ENCODE data around the gene DSG3.
"Not testable (repeated sequence)": the region's sequence is repeated elsewhere in the genome, so short reads cannot be mapped to it uniquely, and the experiment has no call there.

Gene DSG3

GRCh38 chr18:31491586-31491985 lies 44.0 kb downstream of the DSG3 start:
- no peak for DNase-seq (ENCODE audit: low spot score)

DNA sequence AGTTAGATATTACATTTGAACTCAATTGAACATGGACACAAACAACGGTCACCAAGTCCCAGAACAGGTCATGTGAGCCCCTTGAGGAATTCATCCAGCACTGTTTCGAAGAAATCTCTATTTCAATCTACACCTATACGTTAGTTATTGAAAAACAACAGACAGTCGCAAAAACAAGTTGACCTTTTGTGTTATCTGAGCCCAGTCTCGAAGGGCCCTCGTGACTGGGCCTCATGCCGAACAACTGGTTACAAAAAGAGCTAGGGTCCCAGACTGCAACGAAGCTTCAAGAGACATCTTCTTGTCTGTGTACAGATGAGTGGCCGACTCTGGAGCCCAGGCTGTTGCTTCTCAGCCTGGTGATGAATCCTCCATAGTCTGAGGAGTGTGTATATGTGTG lies 45.1 kb downstream of the DSG3 start:
- no peak for DNase-seq (ENCODE audit: low spot score)

DNA sequence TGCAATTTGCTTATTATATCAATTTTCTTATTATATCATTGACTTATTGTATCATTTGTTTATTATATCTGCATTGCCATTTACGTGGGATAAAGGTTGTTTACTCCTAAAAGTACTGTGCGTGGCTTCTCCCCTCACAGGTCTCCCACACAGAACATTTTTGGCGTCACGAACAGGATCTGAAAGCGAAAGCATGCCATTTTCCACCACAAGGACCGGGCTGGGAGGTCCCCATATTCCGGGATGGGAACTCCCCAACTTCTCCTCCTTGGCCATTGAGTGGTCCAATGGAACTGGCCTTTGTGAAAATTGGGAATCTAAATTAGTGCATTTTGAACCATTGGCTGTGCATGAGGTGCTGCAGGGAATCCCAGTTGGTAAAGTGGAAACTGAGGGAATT lies 45.6 kb downstream of the DSG3 start:
- DNase-seq (ENCODE audit: low spot score) = no peak

DNA sequence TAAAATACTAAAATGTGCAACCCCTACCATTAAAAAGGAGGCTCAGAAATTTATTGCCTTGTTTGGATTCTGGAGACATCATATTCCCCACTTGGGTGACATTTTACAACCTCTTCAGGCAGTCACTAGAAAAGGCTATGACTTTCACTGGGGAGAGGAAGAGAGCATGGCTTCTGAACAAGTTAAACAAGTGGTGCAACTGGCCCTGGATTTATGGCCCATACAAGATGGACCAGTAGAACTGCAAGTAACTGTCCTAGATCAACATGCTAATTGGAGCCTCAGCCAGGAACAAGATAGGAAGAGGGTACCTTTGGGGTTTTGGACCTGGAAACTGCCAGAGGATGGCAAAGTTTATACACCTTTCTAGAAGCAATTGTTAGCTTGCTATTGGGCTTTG lies 46.4 kb downstream of the DSG3 start:
- no peak for DNase-seq (ENCODE audit: low spot score)

- DNase-seq (ENCODE audit: low spot score) = not testable (repeated sequence)
Measured at GRCh38 chr18:31494705-31495244, 47.2 kb downstream of the DSG3 start.

DNA sequence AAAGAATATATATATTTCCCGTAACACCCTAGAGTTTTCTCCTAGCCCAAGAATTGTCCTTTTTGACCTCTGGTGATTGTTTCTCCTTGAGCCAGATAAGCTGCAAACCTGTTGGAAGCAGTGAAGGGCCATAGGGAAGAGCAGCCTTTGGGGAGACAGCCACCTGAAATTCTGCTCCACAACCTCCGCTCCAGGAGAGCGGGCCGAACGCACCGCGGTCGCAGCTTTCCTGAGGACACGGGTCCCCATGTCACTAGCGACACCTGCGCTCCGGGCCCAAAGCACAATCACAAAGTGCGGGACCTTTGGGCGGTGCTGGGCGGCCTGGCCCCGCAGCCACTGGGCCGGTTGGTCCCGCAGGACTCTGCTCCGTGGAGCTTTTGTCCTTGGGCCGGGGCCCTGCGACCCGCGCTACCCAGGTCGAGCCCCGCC lies 49.9 kb downstream of the DSG3 start:
- no peak for DNase-seq (ENCODE audit: low spot score)

- DNase-seq (ENCODE audit: low spot score) = peak; percentile 44
Measured at GRCh38 chr18:31497836-31498573, 50.5 kb downstream of the DSG3 start, which contains the start of gene DSG2. Gene DSG2 (plus strand): TSS chr18:31498177. CDS start chr18:31498252, 75 bp downstream.

GRCh38 chr18:31498574-31499524 lies 51.3 kb downstream of the DSG3 start:
- DNase-seq (ENCODE audit: low spot score) = no peak

DNA sequence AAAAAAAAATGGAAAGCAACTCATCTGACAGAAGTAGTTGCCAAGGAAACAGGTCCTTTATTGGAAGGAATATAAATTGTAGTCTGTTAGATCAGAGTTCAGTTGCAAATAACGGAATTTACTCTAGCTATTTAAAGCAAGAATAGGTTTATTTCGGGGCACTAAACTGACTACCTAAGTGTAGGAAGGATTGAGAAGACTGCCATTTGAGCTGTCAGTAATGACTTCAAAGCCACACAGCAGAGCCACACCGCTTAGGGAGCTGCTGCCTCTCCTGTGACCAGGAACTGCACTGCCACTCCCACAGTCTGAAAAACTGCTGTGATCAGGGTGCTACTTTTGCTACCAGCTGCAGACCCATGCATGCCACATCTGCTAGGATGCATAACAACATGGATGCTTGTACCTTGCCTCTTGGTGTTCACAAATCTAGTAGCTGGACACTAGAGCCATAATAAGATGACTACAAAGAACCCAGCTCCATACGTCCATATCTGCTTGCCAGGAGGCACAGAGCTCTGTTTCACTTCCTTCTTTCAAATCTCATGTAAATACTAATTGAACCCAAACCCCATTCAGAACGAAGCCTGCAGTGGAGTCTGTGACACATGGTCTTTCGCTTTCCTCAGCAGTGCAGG lies 52.6 kb downstream of the DSG3 start:
- no peak for DNase-seq (ENCODE audit: low spot score)

DNA sequence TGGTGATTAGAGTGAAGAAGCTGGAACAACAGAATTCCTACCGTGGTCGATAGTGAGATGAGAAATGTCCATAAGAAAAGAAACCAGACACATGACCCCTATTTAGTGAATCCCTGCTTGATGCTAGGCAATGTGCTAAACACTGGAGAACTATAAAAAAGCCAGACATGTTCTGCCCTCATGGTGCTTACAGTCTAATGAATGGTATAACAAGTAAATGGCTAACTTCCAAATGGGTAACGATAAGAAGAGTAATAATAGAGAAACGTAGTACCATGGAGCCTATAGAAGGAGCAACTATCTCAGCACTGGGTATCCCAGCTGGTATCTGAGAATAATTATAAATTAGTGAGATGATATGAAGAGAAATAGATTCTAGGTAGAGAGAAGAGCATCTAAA lies 55.5 kb downstream of the DSG3 start:
- DNase-seq (ENCODE audit: low spot score) = no peak

DNA sequence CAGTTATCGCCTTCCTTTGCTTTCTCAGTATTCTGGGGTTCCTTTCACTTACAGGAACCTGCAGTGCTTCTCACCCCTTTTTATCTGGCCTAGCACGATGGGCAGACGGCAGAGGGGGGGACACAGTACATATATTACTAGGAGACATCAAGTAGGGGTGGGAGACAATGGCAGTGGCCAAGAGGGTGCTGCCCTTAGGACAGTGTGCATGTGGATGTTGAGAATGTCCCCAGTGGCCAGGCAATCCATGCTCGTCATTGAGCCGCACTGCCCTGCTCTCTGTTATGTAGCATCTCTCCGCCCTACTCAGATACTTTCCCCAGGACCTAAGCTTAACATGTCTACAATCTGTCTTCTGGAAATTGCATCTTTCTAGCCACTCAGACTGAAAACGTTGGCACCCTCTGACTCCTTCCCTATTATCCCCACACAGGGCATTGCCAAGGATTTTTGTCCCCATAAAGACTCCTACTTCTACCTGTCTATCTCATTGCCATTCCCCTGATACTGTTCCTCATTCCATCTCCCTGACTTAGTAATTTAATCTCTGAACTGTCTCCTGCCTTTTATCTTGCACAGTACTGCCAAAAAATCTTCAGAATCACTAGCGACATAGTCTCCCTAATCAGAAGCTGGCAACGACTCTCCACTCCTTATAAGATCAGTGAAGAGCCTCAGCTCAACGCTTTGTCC lies 57.1 kb downstream of the DSG3 start:
- no peak for DNase-seq (ENCODE audit: low spot score)

GRCh38 chr18:31505156-31505555 lies 57.6 kb downstream of the DSG3 start:
- DNase-seq (ENCODE audit: low spot score) = no peak

DNA sequence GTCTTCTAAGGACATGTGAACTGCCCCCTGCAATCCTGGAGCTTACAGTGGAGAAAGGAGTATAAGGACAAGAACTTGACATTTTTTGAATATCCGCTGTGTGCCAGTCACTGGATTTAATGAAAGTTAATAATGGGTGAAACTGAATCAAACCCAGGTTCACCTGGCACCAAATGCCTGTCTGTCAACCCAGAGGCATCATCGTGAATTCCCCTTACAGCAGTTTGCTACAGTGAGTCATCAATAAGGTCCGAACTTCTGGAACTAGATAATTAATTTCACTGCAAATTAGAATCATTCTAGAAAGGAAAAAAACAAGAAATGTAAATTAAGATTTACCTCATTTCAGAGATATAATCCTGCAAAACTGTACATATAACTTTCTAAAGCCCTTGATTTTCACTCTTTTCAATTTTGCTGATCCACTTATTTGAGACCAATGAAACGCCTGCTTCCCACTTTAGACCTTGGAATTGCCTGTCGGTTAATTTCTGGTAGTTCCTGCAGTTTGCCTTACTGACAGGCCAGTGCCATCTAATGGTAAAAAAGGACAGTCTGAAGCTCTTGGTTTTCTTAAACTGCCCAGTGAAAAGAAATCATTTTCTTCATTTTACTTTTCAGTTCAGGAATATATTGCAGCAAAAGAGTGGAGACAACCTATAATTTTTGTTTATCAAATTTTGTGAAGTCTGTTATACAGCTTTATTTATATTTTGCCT lies 58.6 kb downstream of the DSG3 start:
- no peak for DNase-seq (ENCODE audit: low spot score)

DNA sequence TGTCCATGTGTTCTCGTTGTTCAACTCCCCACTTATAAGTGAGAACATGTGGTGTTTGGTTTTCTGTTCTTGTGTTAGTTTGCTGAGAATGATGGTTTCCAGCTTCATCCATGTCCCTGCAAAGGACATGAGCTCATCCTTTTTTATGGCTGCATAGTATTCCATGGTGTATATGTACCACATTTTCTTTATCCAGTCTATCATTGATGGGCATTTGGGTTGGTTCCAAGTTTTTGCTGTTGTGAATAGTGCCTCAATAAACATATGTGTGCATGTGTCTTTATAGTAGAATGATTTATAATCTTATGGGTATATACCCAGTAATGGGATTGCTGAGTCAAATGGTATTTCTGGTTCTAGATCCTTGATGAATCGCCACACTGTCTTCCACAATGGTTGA lies 59.6 kb downstream of the DSG3 start:
- not testable (repeated sequence) for DNase-seq (ENCODE audit: low spot score)

DNA sequence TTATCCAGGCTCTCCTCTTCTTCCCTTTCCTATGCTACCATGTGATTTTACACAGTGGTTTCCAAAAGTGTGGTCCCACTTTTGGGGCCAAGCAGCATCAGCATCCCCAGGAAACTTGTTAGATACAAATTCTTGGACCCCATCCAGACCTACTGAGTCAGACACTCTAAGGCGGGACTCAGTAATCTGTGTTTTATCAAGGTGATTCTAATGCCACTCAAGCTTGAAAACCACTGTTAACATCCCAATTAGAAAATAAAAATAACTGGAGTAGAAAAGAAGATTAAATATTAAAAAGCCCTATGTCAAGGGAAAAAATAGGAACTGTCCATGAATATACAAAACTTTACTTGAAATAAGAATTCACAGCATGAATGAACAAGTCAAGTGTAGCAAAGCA lies 61.2 kb downstream of the DSG3 start:
- no peak for DNase-seq (ENCODE audit: low spot score)

- no peak for DNase-seq (ENCODE audit: low spot score)
Measured at GRCh38 chr18:31509571-31509970, 62.0 kb downstream of the DSG3 start.

DNA sequence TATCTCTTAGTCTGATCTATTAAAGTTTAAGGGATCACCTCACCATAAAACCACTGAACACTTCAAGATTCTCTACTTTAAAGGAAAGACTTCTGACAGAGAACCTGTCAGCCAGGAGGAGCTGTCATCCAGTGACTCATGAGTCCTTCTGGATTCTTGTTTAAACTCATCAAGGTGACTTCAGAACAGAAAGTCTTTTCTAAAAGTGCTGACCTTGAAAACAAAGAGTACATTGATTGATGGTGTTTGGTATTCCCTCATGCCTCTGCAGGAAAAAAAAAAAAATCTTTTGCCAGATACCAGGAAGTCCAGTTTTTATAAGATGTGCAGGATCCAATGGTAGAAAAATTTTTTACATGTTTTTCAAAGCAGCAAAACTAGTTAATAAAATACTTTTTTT lies 62.8 kb downstream of the DSG3 start:
- no peak for DNase-seq (ENCODE audit: low spot score)

DNA sequence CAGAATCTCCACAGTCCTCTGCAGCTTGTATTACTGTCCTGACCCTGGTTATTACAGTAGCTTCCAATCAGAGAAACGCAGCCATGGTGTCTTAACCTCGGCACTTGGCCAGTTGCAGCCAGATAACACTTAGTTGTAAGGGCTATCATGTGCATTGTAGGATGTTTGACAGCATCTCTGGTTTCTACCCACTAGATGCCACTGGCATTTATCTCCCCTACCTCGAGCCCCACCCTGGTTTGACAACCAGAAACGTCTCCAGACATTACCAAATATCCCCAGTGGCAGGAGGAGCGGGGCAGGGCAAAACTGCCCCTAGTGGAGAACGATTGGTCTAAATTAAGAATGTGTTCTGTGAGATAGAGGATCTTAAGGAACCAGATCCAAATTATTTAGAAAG lies 63.6 kb downstream of the DSG3 start:
- no peak for DNase-seq (ENCODE audit: low spot score)

- no peak for DNase-seq (ENCODE audit: low spot score)
Measured at GRCh38 chr18:31512203-31512764, 64.7 kb downstream of the DSG3 start.

DNA sequence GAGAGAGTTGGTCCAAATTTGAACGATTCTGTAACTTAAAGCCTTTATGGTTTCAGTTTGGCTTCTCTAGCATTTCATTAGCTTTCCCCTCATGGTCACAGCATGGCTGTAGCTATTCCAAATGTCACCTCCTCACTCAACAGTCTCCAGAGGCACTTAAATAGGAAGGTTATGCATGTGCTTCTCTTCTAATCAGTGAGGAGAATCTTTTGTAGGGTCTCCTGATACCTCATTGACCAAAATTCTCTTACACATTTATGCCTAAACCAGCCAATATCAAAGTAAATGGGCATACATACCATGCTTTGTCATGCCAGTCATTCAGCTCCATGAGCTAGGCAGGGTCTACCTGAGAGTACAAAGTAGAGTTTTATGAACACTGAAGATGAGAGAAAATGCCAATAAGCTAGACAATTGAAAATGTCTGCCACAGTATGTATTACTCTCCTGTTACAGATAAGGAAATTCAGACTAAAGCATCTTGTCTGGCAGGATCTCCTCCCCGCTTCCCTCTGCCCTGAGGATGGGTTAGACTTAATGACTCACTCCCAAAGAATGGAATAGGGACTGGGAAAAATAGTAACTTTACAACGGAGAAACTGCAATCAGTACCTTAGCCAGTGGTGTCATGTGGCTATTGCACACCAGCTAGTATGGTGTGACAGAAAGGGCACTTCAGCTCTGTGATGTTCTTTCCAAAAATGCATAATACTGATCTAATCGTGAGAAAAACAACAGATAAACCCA lies 65.8 kb downstream of the DSG3 start:
- DNase-seq (ENCODE audit: low spot score) = no peak

All from germinal center (tissue), 1 donor.